H1 (cell line): ENCODE data around the gene TGM1. TPM values are rescaled to one million over a fixed set of nuclear protein-coding genes. Genes with fewer than 3 reads are reported as not detected.

Experiments used
- CTCF ChIA-PET: fragments of 300-600 bp; sonication (Branson Sonifier 250); formaldehyde crosslinking; loops from one replicate; lab custom pipeline; 2021; ENCODE audit not compliant: partially characterized antibody; lab: Charles Lee
- POLR2A ChIA-PET: fragments of 300-600 bp; sonication (Branson Sonifier 250); formaldehyde crosslinking; loops from one replicate; lab custom pipeline; 2021; ENCODE audit warnings: inconsistent platforms; ENCODE audit not compliant: partially characterized antibody; lab: Charles Lee
- DNase-seq, 2 experiments: peaks; one replicate each; pipeline versions ENCODE4 v3.0.0 to v3.0.0-alpha.2; 2010 to 2022; ENCODE audit warnings: low spot score in 2 of 2, low read depth in 1 of 2, mixed read lengths in 1 of 2
- FAIRE-seq: peaks from 2 replicates; lab custom pipeline; 2011; peaks lifted over from hg19 to GRCh38; lab: Jason Lieb, UNC
- H2AFZ ChIP-seq: 2 replicates; pipeline ENCODE4 v1.8.1; 2012; ENCODE audit warnings: low read length, inconsistent platforms
- H2AK5ac ChIP-seq: 2 replicates; pipeline ENCODE4 v1.6.1; 2013; ENCODE audit warnings: low read depth, low read length
- H2BK120ac ChIP-seq: replicated peaks from 2 replicates; pipeline ENCODE3; 2013; ENCODE audit warnings: low read depth, low read length, inconsistent platforms
- H2BK12ac ChIP-seq: 2 replicates; pipeline ENCODE4 v1.6.1; 2013; ENCODE audit warnings: low read depth, low read length
- H2BK15ac ChIP-seq: 2 replicates; pipeline ENCODE4 v1.6.1; 2013; ENCODE audit warnings: low read length
- H2BK20ac ChIP-seq: 2 replicates; pipeline ENCODE4 v1.6.1; 2013; ENCODE audit warnings: low read length
- H2BK5ac ChIP-seq: 2 replicates; pipeline ENCODE4 v1.6.1; 2013; ENCODE audit warnings: low read depth, low read length
- H3K14ac ChIP-seq: 2 replicates; pipeline ENCODE4 v1.6.1; 2013; ENCODE audit warnings: inconsistent platforms; ENCODE audit not compliant: insufficient read length
- H3K18ac ChIP-seq: 2 replicates; pipeline ENCODE4 v1.6.1; 2013; ENCODE audit warnings: low read length; ENCODE audit errors: extremely low read depth
- H3K23ac ChIP-seq: 2 replicates; pipeline ENCODE4 v1.6.1; 2013; ENCODE audit warnings: inconsistent platforms; ENCODE audit not compliant: insufficient read length
- H3K23me2 ChIP-seq: 2 replicates; pipeline ENCODE4 v1.6.1; 2013; ENCODE audit warnings: low read depth, low read length
- H3K27ac ChIP-seq: 2 replicates; pipeline ENCODE4 v1.6.1; 2011; ENCODE audit warnings: low read depth, low read length, inconsistent platforms
- H3K27me3 ChIP-seq, 4 experiments: replicated peaks in 1 of 4; 1 replicate in 1 of 4; 2 replicates in 3 of 4; pipeline versions ENCODE4 v1.6.1 to v1.8.1; 2011 to 2013; ENCODE audit warnings: low read length in 3 of 4, mild to moderate bottlenecking in 3 of 4, inconsistent platforms in 2 of 4, mixed read lengths in 2 of 4, moderate library complexity in 1 of 4; ENCODE audit not compliant: control insufficient read depth in 3 of 4, insufficient read depth in 3 of 4; ENCODE audit errors: extremely low read depth in 1 of 4
- H3K36me3 ChIP-seq, 4 experiments: 2 replicates each; pipeline versions ENCODE4 v1.6.1 to v1.8.1; 2011 to 2013; ENCODE audit warnings: mild to moderate bottlenecking in 4 of 4, low read length in 3 of 4, moderate library complexity in 2 of 4, control low read depth in 1 of 4, inconsistent platforms in 1 of 4; ENCODE audit not compliant: insufficient read depth in 4 of 4, control insufficient read depth in 2 of 4
- H3K4ac ChIP-seq: replicated peaks from 2 replicates; pipeline ENCODE3; 2013; ENCODE audit warnings: low read length, low read depth, mixed read lengths, inconsistent platforms; ENCODE audit not compliant: insufficient read length
- H3K4me1 ChIP-seq, 4 experiments: replicated peaks in 1 of 4; 1 replicate in 1 of 4; 2 replicates in 3 of 4; pipeline versions ENCODE4 v1.6.1 to v1.8.1; 2011 to 2013; ENCODE audit warnings: low read length in 3 of 4, inconsistent platforms in 2 of 4, mixed read lengths in 1 of 4; ENCODE audit not compliant: insufficient read depth in 4 of 4, control insufficient read depth in 3 of 4
- H3K4me2 ChIP-seq, 2 experiments: 2 replicates each; pipeline versions ENCODE4 v1.6.1 to v1.8.1; 2011 to 2013; ENCODE audit warnings: low read depth in 2 of 2, low read length in 2 of 2, control low read depth in 1 of 2, inconsistent platforms in 1 of 2, mild to moderate bottlenecking in 1 of 2; ENCODE audit not compliant: insufficient read depth in 1 of 2
- H3K4me3 ChIP-seq, 4 experiments: fragments of 200-600, 300-600 bp in 1 of 4; sonication (generic), shearing (Covaris generic), sonication (Bioruptor Twin) in 1 of 4; 2 replicates each; pipeline versions ENCODE4 v1.5.1 to v1.8.1; 2011 to 2016; ENCODE audit warnings: low read length in 4 of 4, low read depth in 3 of 4, control low read depth in 2 of 4, inconsistent platforms in 2 of 4, mild to moderate bottlenecking in 2 of 4, mixed read lengths in 1 of 4, moderate library complexity in 1 of 4; ENCODE audit not compliant: insufficient read depth in 2 of 4; ENCODE audit errors: extremely low read depth in 1 of 4
- H3K56ac ChIP-seq: replicated peaks from 2 replicates; pipeline ENCODE3; 2013; ENCODE audit warnings: low read depth, mild to moderate bottlenecking, mixed read lengths, low read length, inconsistent platforms; ENCODE audit not compliant: insufficient read length
- H3K79me1 ChIP-seq: 2 replicates; pipeline ENCODE4 v1.6.1; 2013; ENCODE audit warnings: low read depth, low read length, control low read depth
- H3K79me2 ChIP-seq, 2 experiments: 2 replicates each; pipeline versions ENCODE4 v1.6.1 to v1.8.1; 2012 to 2013; ENCODE audit warnings: low read length in 2 of 2, mild to moderate bottlenecking in 2 of 2, inconsistent platforms in 1 of 2; ENCODE audit not compliant: insufficient read depth in 2 of 2, control insufficient read depth in 1 of 2
- H3K9ac ChIP-seq, 4 experiments: replicated peaks in 1 of 4; 1 replicate in 1 of 4; 2 replicates in 3 of 4; pipeline versions ENCODE4 v1.6.1 to v1.8.1; 2011 to 2013; ENCODE audit warnings: low read depth in 3 of 4, low read length in 3 of 4, control low read depth in 2 of 4, mild to moderate bottlenecking in 2 of 4, moderate library complexity in 2 of 4, inconsistent platforms in 1 of 4; ENCODE audit errors: extremely low read depth in 1 of 4
- H3K9me3 ChIP-seq, 2 experiments: 2 replicates each; pipeline versions ENCODE4 v1.6.1 to v1.8.1; 2012 to 2013; ENCODE audit warnings: mild to moderate bottlenecking in 2 of 2, moderate library complexity in 2 of 2, control low read depth in 1 of 2, inconsistent platforms in 1 of 2, low read depth in 1 of 2, low read length in 1 of 2, mixed read lengths in 1 of 2; ENCODE audit not compliant: insufficient read depth in 2 of 2
- H4K20me1 ChIP-seq, 2 experiments: replicated peaks in 1 of 2; 2 replicates each; pipeline versions ENCODE3 to v1.8.1; 2011 to 2013; ENCODE audit warnings: inconsistent platforms in 2 of 2, low read length in 2 of 2, mild to moderate bottlenecking in 1 of 2; ENCODE audit not compliant: insufficient read depth in 2 of 2, control insufficient read depth in 1 of 2
- H4K5ac ChIP-seq: 2 replicates; pipeline ENCODE4 v1.6.1; 2013; ENCODE audit warnings: low read length, low read depth, mixed read lengths, inconsistent platforms; ENCODE audit not compliant: insufficient read length
- H4K8ac ChIP-seq: 2 replicates; pipeline ENCODE4 v1.8.0; 2013; ENCODE audit warnings: mild to moderate bottlenecking, moderate library complexity, low read length, inconsistent platforms; ENCODE audit not compliant: insufficient read depth; ENCODE audit errors: extremely low read depth
- H4K91ac ChIP-seq: replicated peaks from 2 replicates; pipeline ENCODE3; 2013; ENCODE audit warnings: low read length, mixed read lengths, inconsistent platforms; ENCODE audit not compliant: insufficient read length
- CTBP2 ChIP-seq: IDR thresholded peaks from 2 replicates; pipeline ENCODE4 v1.7.0; 2011; ENCODE audit warnings: borderline replicate concordance, mild to moderate bottlenecking, moderate library complexity, mixed read lengths, low read length; ENCODE audit not compliant: insufficient read depth, insufficient read length
- POLR2A ChIP-seq, 2 experiments: IDR thresholded peaks; 1 replicate in 1 of 2; 2 replicates in 1 of 2; pipeline ENCODE4 v1.6.1; 2011; ENCODE audit warnings: low read depth in 2 of 2, low read length in 2 of 2, mild to moderate bottlenecking in 2 of 2; ENCODE audit errors: control extremely low read depth in 1 of 2
- SIX5 ChIP-seq: IDR thresholded peaks from 2 replicates; pipeline ENCODE4 v1.6.1; 2011; ENCODE audit warnings: mild to moderate bottlenecking, low read depth, low read length
- WGBS, 2 experiments: shearing (Covaris generic) in 1 of 2; methylation state at CpG; one replicate each; pipeline versions ENCODE4 v1.1.6 to v1.1.7; 2013 to 2015; ENCODE audit warnings: low lambda C conversion rate in 2 of 2, mixed read lengths in 2 of 2, inconsistent platforms in 1 of 2, low coverage in 1 of 2, missing lambda C conversion rate in 1 of 2; ENCODE audit not compliant: insufficient replicate concordance in 2 of 2, insufficient coverage in 1 of 2, insufficient read length in 1 of 2; ENCODE audit errors: extremely low coverage in 1 of 2, missing lambda C conversion rate in 1 of 2; 5-methylcytosine and 5-hydroxymethylcytosine counted together
- polyA plus RNA-seq, 7 experiments: library from polyadenylated mRNA; depleted of rRNA in 3 of 7; stranded (reverse) in 5 of 7; unstranded in 2 of 7; fragments of >200 nt in 5 of 7; fragments of 200-250 nt in 2 of 7; gene quantifications; 1 replicate in 5 of 7; 2 replicates in 1 of 7; 4 replicates in 1 of 7; pipeline versions ENCODE4 v1.2.1 to v1.2.3, GENCODE V29; 2011 to 2013; ENCODE audit warnings: missing spikeins in 2 of 7, mixed read lengths in 2 of 7
- total RNA-seq: library from RNA; stranded (reverse); fragmentation: NEBNext Ultra II Directional; extraction: Animal tissue kit (Norgen Biotek cat#: 25700); gene quantifications from 2 replicates; pipeline ENCODE4 v1.2.1, GENCODE V29; 2021

TGM1 gene
- total and polyA plus RNA-seq, 2 of the 8 experiments (the other 6 are each of a cell fraction or from before 2014, with no cell fraction given), result 1.8 to 2.2 TPM

DNA sequence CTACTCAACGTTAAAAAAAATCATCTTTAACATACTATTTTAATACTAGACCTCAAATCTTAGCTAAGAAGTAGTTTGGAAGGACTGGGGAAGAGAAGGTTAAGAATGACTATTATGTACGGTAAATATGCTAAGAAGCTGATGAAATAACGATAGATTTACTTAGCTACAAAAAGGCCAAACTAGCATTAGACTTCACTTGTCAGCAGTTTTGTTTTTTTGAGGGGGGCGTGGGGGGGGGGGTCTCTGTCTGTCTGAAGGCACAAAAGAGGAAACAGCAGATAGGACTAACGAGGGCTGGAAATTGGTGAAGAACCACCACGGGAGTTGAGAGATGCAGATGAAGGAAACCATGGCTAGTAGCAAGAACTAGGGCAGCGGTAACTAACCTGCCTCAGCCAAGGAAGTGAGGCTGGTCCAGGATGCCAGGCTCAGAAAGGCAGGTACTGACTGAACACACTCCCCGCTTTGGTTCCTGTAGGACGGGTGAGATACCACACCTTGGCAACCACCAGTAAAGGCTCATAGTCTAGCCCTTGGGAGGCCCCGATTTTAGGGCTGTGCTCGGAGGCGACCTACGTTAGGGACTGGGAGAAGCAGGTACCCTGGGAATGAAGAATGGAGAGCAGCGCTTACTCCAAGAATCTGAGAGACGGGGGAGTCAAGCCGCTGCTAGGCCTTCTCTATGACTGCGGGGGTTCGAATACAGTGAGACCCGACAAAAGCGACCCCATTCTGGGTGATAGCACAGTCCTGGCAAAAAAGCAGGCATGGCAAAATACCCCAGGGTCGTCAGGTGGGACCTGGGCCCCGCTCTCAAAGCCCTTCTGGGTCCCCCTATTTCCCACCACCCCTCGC lies 31.5 kb downstream of the TGM1 start:
- peak overlapping the region; percentile 64; the same call in 1 of the 2 replicates for H3K18ac ChIP-seq
- no peak overlapping the region for H3K4ac ChIP-seq
- H4K20me1 ChIP-seq, result peaks cover 0 to 5% of the 10 kb centered on the region in 2 experiments
- no peak overlapping the region for H3K23ac ChIP-seq
- peaks cover 11% of the 10 kb centered on the region for H3K23me2 ChIP-seq
- H2BK20ac ChIP-seq, result no peak overlapping the region
- peaks cover 0 to 22% (median 10%) of the 10 kb centered on the region in 4 experiments; a peak in 4 of 8 replicates for H3K36me3 ChIP-seq
- H3K79me2 ChIP-seq, result peaks cover 3 to 55% of the 10 kb centered on the region in 2 experiments; a peak in 2 of 4 replicates
- peak overlapping the region; percentile 95; the same call in 1 of the 2 replicates for H2AFZ ChIP-seq
- peak overlapping the region; percentile 81 to 97 (median 88) for H3K4me3 ChIP-seq
- TF ChIP-seq POLR2A (IDR thresholded peaks at IDR 0.05; ENCODE audit: control extremely low read depth in 1 of 2, low read depth in 2 of 2, low read length in 2 of 2) (peak in 1 of 2 experiments; percentile 60; a peak in 1 of 3 replicates), CTBP2 (no peak), SIX5 (no peak)
- H3K27ac ChIP-seq, result peak overlapping the region; percentile 94
- 0 out of 2 replicates have a peak overlapping the region, but pooled peaks have one; percentile 12 for H2BK12ac ChIP-seq
- no peak overlapping the region for H2BK120ac ChIP-seq
- H2AK5ac ChIP-seq, result peak overlapping the region; percentile 96
- POLR2A ChIA-PET, result interaction anchor here (0.6 to 2.2 kb wide), 10 partner anchors 8 to 452 kb away, joined by 3 to 6 read pairs (median 4); partner anchors contain the start of genes CHMP4A, MDP1 and TM9SF1
- no peaks in the 10 kb centered on the region for H3K9me3 ChIP-seq
- no peak overlapping the region for H3K14ac ChIP-seq
- WGBS, 2 experiments, result 20% methylated on average over 23 of the region's 23 CpGs; no CpG with 5 or more reads in 1 of the 2 experiments
- H3K4me1 ChIP-seq, result peaks cover 2 to 14% (median 4%) of the 10 kb centered on the region in 4 experiments; a peak in 5 of 7 replicates
- H3K27me3 ChIP-seq, result no peaks in the 10 kb centered on the region; a peak in 1 of 7 replicates
- H4K91ac ChIP-seq, result peak overlapping the region; percentile 41
- peak overlapping the region; percentile 93 for H4K8ac ChIP-seq
- no peaks in the 10 kb centered on the region; the same call in 1 of the 2 replicates for H3K79me1 ChIP-seq
- H2BK15ac ChIP-seq, result peak overlapping the region; percentile 66; the same call in 1 of the 2 replicates
- DNase-seq (peak in 1 of 2 experiments; percentile 56), FAIRE-seq (no peak)
- H3K9ac ChIP-seq, result peak overlapping the region; percentile 76 to 86 (median 80)
- H4K5ac ChIP-seq, result no peak overlapping the region
- H3K4me2 ChIP-seq, result peak overlapping the region; percentile 86 to 92
- CTCF ChIA-PET, result interaction anchor here (0.7 to 1.9 kb wide), 7 partner anchors 10 to 122 kb away, joined by 3 to 6 read pairs (median 4); partner anchors contain the start of gene MDP1
- H3K56ac ChIP-seq, result peak overlapping the region; percentile 37
- peak overlapping the region; percentile 96; the same call in 1 of the 2 replicates for H2BK5ac ChIP-seq
